Astrocyte (in vitro differentiated cells and primary cell): Measurements from ENCODE around the gene MAGEA10. TPM values are rescaled to one million over a fixed set of nuclear protein-coding genes. Genes with fewer than 3 reads are reported as not detected.
A peak's percentile ranks its signal among the peaks of the same experiment; 100 is the strongest.

ENCODE experiments used
- DNase-seq: peaks from one replicate; pipeline ENCODE4 v3.0.0-alpha.2; 2010; ENCODE audit warnings: low read depth
- FAIRE-seq: peaks from 2 replicates; lab custom pipeline; 2011; peaks lifted over from hg19 to GRCh38; lab: Jason Lieb, UNC
- H2AFZ ChIP-seq: 2 replicates; pipeline ENCODE4 v1.6.0; 2012; ENCODE audit warnings: low read depth, low read length, inconsistent platforms
- H3K27ac ChIP-seq: 2 replicates; pipeline ENCODE4 v1.5.1; 2011; ENCODE audit warnings: low read depth, low read length, inconsistent platforms
- H3K27me3 ChIP-seq: 2 replicates; pipeline ENCODE4 v1.6.0; 2011; ENCODE audit warnings: low read length, inconsistent platforms; ENCODE audit not compliant: insufficient read depth
- H3K36me3 ChIP-seq: 2 replicates; pipeline ENCODE4 v1.5.1; 2011; ENCODE audit warnings: low read length, inconsistent platforms; ENCODE audit not compliant: insufficient read depth
- H3K4me1 ChIP-seq: 2 replicates; pipeline ENCODE4 v1.5.1; 2011; ENCODE audit warnings: low read length, inconsistent platforms; ENCODE audit not compliant: insufficient read depth
- H3K4me2 ChIP-seq: 2 replicates; pipeline ENCODE4 v1.6.0; 2012; ENCODE audit warnings: low read length, inconsistent platforms
- H3K4me3 ChIP-seq: 2 replicates; pipeline ENCODE4 v1.5.1; 2011; ENCODE audit warnings: low read depth, mild to moderate bottlenecking, low read length, inconsistent platforms; ENCODE audit not compliant: insufficient read depth
- H3K79me2 ChIP-seq: 2 replicates; pipeline ENCODE4 v1.6.0; 2012; ENCODE audit warnings: mild to moderate bottlenecking, low read length, inconsistent platforms; ENCODE audit not compliant: insufficient read depth
- H3K9ac ChIP-seq: 2 replicates; pipeline ENCODE4 v1.6.0; 2012; ENCODE audit warnings: mild to moderate bottlenecking, low read length, inconsistent platforms
- H3K9me3 ChIP-seq: 2 replicates; pipeline ENCODE4 v1.5.1; 2012; ENCODE audit warnings: low read depth, mild to moderate bottlenecking, low read length, inconsistent platforms; ENCODE audit not compliant: insufficient read depth
- H4K20me1 ChIP-seq: 2 replicates; pipeline ENCODE4 v1.6.0; 2012; ENCODE audit warnings: low read length, inconsistent platforms; ENCODE audit not compliant: insufficient read depth
- H3K27ac Mint-ChIP-seq: one replicate; pipeline ENCODE4 v1.8.0; 2021; ENCODE audit warnings: mild to moderate bottlenecking, mixed read lengths; ENCODE audit not compliant: unreplicated experiment
- H3K27me3 Mint-ChIP-seq: one replicate; pipeline ENCODE4 v1.8.0; 2021; ENCODE audit warnings: low read depth, mixed read lengths; ENCODE audit not compliant: unreplicated experiment
- H3K36me3 Mint-ChIP-seq: one replicate; pipeline ENCODE4 v1.8.0; 2021; ENCODE audit warnings: low read depth, mixed read lengths; ENCODE audit not compliant: unreplicated experiment
- H3K4me1 Mint-ChIP-seq: one replicate; pipeline ENCODE4 v1.8.0; 2021; ENCODE audit warnings: low read depth, mixed read lengths; ENCODE audit not compliant: unreplicated experiment
- H3K4me3 Mint-ChIP-seq: one replicate; pipeline ENCODE4 v1.8.0; 2021; ENCODE audit warnings: mild to moderate bottlenecking, moderate library complexity, mixed read lengths; ENCODE audit not compliant: unreplicated experiment
- H3K9me3 Mint-ChIP-seq: one replicate; pipeline ENCODE4 v1.8.0; 2021; ENCODE audit warnings: mild to moderate bottlenecking, mixed read lengths; ENCODE audit not compliant: unreplicated experiment
- EZH2 ChIP-seq: IDR thresholded peaks from 2 replicates; pipeline ENCODE4 v1.6.1; 2012; ENCODE audit warnings: mild to moderate bottlenecking, low read length, inconsistent platforms; ENCODE audit not compliant: insufficient read depth
- total RNA-seq: library from RNA; stranded (reverse); gene quantifications from 2 replicates; pipeline ENCODE4 v1.2.1, GENCODE V29; 2021
- TF ChIP-seq, protein P1 (sequence below): IDR thresholded peaks from 2 replicates; pipeline ENCODE4 v1.5.1; 2011; ENCODE audit warnings: low read depth, mild to moderate bottlenecking, inconsistent platforms, low read length, moderate library complexity; ENCODE audit not compliant: insufficient read depth

Gene MAGEA10
- total RNA-seq, 1 donor from 2014 or later, result not detected

- TF ChIP-seq, protein P1, sequence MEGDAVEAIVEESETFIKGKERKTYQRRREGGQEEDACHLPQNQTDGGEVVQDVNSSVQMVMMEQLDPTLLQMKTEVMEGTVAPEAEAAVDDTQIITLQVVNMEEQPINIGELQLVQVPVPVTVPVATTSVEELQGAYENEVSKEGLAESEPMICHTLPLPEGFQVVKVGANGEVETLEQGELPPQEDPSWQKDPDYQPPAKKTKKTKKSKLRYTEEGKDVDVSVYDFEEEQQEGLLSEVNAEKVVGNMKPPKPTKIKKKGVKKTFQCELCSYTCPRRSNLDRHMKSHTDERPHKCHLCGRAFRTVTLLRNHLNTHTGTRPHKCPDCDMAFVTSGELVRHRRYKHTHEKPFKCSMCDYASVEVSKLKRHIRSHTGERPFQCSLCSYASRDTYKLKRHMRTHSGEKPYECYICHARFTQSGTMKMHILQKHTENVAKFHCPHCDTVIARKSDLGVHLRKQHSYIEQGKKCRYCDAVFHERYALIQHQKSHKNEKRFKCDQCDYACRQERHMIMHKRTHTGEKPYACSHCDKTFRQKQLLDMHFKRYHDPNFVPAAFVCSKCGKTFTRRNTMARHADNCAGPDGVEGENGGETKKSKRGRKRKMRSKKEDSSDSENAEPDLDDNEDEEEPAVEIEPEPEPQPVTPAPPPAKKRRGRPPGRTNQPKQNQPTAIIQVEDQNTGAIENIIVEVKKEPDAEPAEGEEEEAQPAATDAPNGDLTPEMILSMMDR, result no peak
- no peak for TF ChIP-seq EZH2
- no peaks in the 10 kb centered on the region for H3K79me2 ChIP-seq
- Mint-ChIP-seq H3K27me3 (peaks cover 6% of the 10 kb centered on the region), H3K4me1 (no peaks in the 10 kb centered on the region), H3K4me3 (no peak overlapping the region), H3K9me3 (no peaks in the 10 kb centered on the region), H3K27ac (no peak overlapping the region), H3K36me3 (no peaks in the 10 kb centered on the region)
- H3K4me1 ChIP-seq, result no peaks in the 10 kb centered on the region
- no peak for DNase-seq
- H3K27ac ChIP-seq, result no peak overlapping the region
- no peak overlapping the region for H3K4me2 ChIP-seq
- no peaks in the 10 kb centered on the region for H4K20me1 ChIP-seq
- FAIRE-seq, result no peak
- H3K27me3 ChIP-seq, result no peaks in the 10 kb centered on the region
- H3K9me3 ChIP-seq, result no peaks in the 10 kb centered on the region
- no peak overlapping the region for H3K4me3 ChIP-seq
- no peak overlapping the region for H2AFZ ChIP-seq
- H3K9ac ChIP-seq, result no peak overlapping the region
- H3K36me3 ChIP-seq, result no peaks in the 10 kb centered on the region
These were observed 18.7 kb upstream of the MAGEA10 start for GRCh38 chrX:152157042-152157441.

- Histone ChIP-seq H4K20me1 (no peaks in the 10 kb centered on the region), H3K4me2 (no peak overlapping the region), H3K36me3 (no peaks in the 10 kb centered on the region), H3K4me3 (no peak overlapping the region), H3K79me2 (no peaks in the 10 kb centered on the region), H3K4me1 (no peaks in the 10 kb centered on the region), H3K27ac (no peak overlapping the region), H3K27me3 (no peaks in the 10 kb centered on the region), H2AFZ (no peak overlapping the region), H3K9me3 (no peaks in the 10 kb centered on the region), H3K9ac (no peak overlapping the region)
- no peaks in the 10 kb centered on the region for H3K4me1 Mint-ChIP-seq
- FAIRE-seq (peak; percentile 43), DNase-seq (no peak)
- H3K9me3 Mint-ChIP-seq, result no peaks in the 10 kb centered on the region
- H3K4me3 Mint-ChIP-seq, result no peak overlapping the region
- TF ChIP-seq EZH2, result no peak
- TF ChIP-seq, protein P1, result no peak
- H3K27ac Mint-ChIP-seq, result no peak overlapping the region
- H3K27me3 Mint-ChIP-seq, result peaks cover 6% of the 10 kb centered on the region
- H3K36me3 Mint-ChIP-seq, result no peaks in the 10 kb centered on the region
These were observed 17.5 kb upstream of the MAGEA10 start for GRCh38 chrX:152155766-152156310.

DNA sequence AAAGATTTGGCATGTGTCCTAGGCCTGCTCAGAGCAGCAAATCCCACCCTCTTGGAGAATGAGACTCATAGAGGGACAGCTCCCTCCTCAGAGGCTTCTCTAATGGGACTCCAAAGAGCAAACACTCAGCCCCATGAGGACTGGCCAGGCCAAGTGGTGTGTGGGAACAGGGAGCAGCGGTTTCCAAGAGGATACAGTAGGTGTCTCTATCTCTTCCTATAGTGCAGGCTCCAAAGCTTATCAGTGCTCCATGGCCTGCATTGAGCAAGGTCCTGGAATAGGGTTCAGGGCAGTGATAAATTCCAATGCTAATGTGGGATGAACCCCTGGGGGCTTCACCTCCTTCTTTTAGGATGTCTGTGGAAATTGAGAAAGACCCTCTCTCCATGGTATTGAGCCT lies 15.7 kb upstream of the MAGEA10 start:
- TF ChIP-seq EZH2, result no peak
- TF ChIP-seq, protein P1, result no peak
- no peak overlapping the region for H3K4me3 ChIP-seq
- Mint-ChIP-seq H3K4me3 (no peak overlapping the region), H3K36me3 (no peaks in the 10 kb centered on the region), H3K27ac (no peak overlapping the region), H3K27me3 (peaks cover 6% of the 10 kb centered on the region), H3K9me3 (no peaks in the 10 kb centered on the region), H3K4me1 (no peaks in the 10 kb centered on the region)
- H3K27me3 ChIP-seq, result no peaks in the 10 kb centered on the region
- no peaks in the 10 kb centered on the region for H4K20me1 ChIP-seq
- H3K79me2 ChIP-seq, result no peaks in the 10 kb centered on the region
- no peaks in the 10 kb centered on the region for H3K9me3 ChIP-seq
- no peak for FAIRE-seq
- H3K27ac ChIP-seq, result no peak overlapping the region
- H3K4me1 ChIP-seq, result no peaks in the 10 kb centered on the region
- no peak overlapping the region for H2AFZ ChIP-seq
- no peak overlapping the region for H3K4me2 ChIP-seq
- DNase-seq, result no peak
- H3K36me3 ChIP-seq, result no peaks in the 10 kb centered on the region
- no peak overlapping the region for H3K9ac ChIP-seq
